Cardiac fibroblast (primary cell): Measurements from ENCODE around the gene ARHGAP10.

Experiments
- DNase-seq, 2 donors: peaks; one replicate each; pipeline versions ENCODE4 v3.0.0 to v3.0.0-alpha.2; 2010; ENCODE audit warnings: low read depth in 2 of 2
- H3K4me3 ChIP-seq, 2 donors: replicated peaks in 1 of 2; 1 replicate in 1 of 2; 2 replicates in 1 of 2; pipeline ENCODE4 v1.5.1; 2011; ENCODE audit warnings: low read depth in 2 of 2, low read length in 2 of 2, mild to moderate bottlenecking in 2 of 2, moderate library complexity in 1 of 2
- TF ChIP-seq, protein P1 (sequence below): IDR thresholded peaks from one replicate; pipeline ENCODE4 v1.5.1; 2011; ENCODE audit warnings: low read depth, mild to moderate bottlenecking, low read length, inconsistent platforms

The ARHGAP10 gene

GRCh38 chr4:147773261-147774184, 41.6 kb downstream of the ARHGAP10 start:
- no peak overlapping the region for H3K4me3 ChIP-seq
- peak; percentile 51 to 57 for DNase-seq
- TF ChIP-seq, protein P1, sequence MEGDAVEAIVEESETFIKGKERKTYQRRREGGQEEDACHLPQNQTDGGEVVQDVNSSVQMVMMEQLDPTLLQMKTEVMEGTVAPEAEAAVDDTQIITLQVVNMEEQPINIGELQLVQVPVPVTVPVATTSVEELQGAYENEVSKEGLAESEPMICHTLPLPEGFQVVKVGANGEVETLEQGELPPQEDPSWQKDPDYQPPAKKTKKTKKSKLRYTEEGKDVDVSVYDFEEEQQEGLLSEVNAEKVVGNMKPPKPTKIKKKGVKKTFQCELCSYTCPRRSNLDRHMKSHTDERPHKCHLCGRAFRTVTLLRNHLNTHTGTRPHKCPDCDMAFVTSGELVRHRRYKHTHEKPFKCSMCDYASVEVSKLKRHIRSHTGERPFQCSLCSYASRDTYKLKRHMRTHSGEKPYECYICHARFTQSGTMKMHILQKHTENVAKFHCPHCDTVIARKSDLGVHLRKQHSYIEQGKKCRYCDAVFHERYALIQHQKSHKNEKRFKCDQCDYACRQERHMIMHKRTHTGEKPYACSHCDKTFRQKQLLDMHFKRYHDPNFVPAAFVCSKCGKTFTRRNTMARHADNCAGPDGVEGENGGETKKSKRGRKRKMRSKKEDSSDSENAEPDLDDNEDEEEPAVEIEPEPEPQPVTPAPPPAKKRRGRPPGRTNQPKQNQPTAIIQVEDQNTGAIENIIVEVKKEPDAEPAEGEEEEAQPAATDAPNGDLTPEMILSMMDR = no peak

DNA sequence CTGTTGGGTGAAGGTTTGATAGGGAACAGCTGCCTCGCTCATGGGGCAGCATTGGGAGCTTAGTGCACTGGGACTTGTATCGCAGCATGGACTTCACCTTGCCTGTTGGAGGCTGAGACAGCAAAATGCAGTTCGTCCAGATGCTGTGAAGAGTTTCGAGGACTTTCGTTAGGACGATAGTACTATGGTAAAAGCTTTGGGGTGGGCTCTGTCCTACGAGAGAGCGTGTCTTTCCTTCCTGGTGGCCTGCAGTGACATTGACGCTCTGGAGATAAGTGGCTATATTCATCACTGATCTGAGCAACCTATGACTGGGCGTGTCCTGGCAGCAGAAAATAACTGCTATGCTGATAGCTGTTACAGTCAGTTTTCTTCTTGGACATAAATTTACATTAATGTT, 44.8 kb downstream of the ARHGAP10 start:
- no peak overlapping the region for H3K4me3 ChIP-seq
- TF ChIP-seq, protein P1 = no peak
- DNase-seq = no peak

DNA sequence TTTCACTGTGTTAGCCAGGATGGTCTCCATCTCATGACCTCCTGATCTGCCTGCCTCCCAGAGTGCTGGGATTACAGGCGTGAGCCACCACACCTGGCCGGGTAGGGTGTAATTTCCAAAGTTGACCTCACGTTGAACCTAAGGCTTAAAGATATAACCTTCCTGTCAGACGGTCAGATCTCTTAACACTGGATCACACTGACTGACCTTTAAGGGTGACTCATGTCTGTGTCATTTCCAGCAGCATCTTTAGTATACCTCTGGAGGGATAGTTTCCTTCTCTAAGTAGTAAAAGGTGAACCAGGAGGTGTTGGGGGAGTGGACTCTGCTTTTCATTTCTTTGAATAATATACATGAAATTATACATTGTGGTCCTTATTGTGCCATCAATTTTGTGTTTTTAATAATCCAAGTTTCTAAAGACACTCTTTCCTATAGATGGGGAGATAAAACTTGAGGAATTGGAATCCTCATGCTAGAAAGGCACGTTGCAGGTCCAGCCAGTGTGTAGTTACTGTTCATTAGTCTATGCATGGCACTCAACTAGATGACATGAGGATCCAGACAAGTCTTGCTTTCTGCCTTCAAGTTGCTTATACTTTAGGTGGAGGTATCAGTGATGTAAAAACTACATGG, 45.7 kb downstream of the ARHGAP10 start:
- DNase-seq = peak in 1 of 2 donors; percentile 36
- TF ChIP-seq, protein P1 = no peak
- no peak overlapping the region for H3K4me3 ChIP-seq

DNA sequence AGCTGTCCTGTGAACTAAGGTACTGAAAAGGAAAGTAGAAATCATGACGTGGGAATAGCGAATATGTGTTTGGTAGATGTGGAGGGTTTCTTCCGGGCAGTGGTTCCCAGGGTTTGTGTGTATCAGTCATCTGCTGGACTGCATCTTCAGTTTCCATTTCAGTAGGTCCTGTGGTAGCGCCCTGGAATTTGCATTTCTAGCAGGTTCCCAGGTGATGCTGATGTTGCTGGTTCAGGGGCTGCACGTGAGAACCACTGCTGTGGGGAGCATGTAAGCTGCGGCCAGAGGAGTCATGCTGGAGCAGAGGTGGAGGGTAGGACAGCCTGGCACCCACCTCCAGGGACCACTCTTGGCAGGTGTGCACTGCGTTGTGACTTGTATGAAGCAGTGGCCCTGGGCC, 47.1 kb downstream of the ARHGAP10 start:
- TF ChIP-seq, protein P1 = no peak
- no peak overlapping the region for H3K4me3 ChIP-seq
- no peak for DNase-seq

DNA sequence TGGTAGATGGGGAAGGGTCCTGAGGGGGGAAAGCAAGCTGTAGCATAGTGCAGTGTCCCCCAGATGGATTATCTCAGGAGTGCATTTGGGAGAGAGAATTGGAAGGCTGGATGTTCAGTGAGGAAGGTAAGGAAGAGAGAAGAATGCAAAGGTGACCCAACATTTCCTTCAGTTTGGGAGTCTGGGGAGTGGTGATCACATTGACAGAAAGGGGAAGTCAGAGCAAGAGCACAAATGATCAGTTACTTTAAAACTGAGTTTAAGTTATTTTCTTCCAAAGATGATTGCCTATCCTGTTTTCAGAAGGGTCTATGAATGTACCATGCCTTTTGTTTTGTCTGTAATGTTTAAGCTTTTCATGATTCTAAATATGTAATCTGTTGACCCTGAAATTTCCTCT, 47.6 kb downstream of the ARHGAP10 start:
- TF ChIP-seq, protein P1 = no peak
- DNase-seq = no peak
- H3K4me3 ChIP-seq = no peak overlapping the region

DNA sequence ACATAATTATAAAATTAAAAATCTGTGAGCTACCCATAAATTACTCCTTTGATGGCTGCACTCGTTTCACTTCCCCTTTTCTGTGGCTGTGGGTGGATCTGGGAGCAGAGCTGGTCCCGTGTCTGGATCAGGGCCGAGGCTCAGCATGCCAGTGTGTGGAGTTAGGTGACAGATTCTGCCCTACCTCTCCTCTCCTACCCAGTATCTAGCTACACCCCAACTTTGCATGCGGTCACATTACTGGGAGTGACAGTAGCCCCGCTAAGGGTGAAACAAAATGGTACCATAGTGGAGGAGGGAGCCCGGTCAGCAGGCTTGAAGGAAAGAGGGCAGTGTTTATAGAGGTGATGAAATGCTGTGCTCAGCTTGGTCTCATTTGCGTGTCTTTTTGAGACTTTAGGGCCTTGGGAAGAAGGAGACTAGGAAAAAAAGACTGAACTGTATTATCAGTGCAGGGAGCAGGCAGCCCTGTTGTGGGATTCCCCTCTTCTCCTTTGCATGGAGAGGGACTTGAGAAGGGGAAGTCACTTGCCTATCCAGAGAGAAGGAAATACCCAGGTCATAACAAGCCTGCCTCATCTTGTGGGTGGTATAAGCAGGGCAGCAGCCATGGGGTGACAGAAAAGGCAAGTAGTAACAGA, 48.4 kb downstream of the ARHGAP10 start:
- DNase-seq = no peak
- TF ChIP-seq, protein P1 = no peak
- H3K4me3 ChIP-seq = no peak overlapping the region
